Stomach (tissue), 4 donors: Measurements from ENCODE around the gene GTPBP8.

ENCODE experiments used
- POLR2A ChIP-seq, 4 donors: fragments of 450-650 bp; IDR thresholded peaks; one replicate each; pipeline ENCODE4 v1.6.1; 2016; ENCODE audit warnings: antibody characterized with exemption in 4 of 4, control low read depth in 2 of 4, mild to moderate bottlenecking in 1 of 4, moderate library complexity in 1 of 4
- TF ChIP-seq, protein P1 (sequence below), 7 experiments: fragments of 450-650 bp in 4 of 7; fragments of 200-600 bp in 3 of 7; sonication (generic) in 3 of 7; IDR thresholded peaks; one replicate each; pipeline ENCODE4 v1.5.1; 2016 to 2019; ENCODE audit warnings: antibody characterized with exemption in 7 of 7, control low read depth in 2 of 7, mild to moderate bottlenecking in 1 of 7

DNA sequence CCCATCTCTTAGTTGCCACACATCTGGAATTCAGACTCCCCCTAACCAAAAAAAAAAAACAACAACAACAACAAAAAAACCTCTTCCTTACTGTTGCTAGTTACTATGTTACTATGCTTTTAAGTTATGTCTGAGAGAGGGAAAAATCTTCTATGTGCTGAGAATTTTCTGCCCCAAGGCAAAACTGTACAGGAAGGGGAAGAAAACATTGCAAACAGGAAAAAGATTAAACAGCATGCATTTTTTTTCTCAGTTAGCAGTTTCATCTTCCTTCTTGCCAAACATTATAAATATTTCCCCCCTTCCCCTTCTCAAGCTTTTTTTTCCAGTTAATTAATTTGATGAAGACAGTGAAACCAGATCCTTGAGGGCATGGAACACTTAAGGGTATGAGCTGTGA is 14.8 kb upstream of the GTPBP8 start:
- TF ChIP-seq, protein P1, sequence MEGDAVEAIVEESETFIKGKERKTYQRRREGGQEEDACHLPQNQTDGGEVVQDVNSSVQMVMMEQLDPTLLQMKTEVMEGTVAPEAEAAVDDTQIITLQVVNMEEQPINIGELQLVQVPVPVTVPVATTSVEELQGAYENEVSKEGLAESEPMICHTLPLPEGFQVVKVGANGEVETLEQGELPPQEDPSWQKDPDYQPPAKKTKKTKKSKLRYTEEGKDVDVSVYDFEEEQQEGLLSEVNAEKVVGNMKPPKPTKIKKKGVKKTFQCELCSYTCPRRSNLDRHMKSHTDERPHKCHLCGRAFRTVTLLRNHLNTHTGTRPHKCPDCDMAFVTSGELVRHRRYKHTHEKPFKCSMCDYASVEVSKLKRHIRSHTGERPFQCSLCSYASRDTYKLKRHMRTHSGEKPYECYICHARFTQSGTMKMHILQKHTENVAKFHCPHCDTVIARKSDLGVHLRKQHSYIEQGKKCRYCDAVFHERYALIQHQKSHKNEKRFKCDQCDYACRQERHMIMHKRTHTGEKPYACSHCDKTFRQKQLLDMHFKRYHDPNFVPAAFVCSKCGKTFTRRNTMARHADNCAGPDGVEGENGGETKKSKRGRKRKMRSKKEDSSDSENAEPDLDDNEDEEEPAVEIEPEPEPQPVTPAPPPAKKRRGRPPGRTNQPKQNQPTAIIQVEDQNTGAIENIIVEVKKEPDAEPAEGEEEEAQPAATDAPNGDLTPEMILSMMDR (IDR thresholded peaks at IDR 0.05): no peak
- TF ChIP-seq POLR2A (IDR thresholded peaks at IDR 0.05): no peak
